ENCODE results near the gene EGFR. TPM values are rescaled to one million over a fixed set of nuclear protein-coding genes. Genes with fewer than 3 reads are reported as not detected.

The EGFR gene
- total and polyA plus RNA-seq, 9 donors, result 13.0 to 54.6 (median 41.7) TPM

DNA sequence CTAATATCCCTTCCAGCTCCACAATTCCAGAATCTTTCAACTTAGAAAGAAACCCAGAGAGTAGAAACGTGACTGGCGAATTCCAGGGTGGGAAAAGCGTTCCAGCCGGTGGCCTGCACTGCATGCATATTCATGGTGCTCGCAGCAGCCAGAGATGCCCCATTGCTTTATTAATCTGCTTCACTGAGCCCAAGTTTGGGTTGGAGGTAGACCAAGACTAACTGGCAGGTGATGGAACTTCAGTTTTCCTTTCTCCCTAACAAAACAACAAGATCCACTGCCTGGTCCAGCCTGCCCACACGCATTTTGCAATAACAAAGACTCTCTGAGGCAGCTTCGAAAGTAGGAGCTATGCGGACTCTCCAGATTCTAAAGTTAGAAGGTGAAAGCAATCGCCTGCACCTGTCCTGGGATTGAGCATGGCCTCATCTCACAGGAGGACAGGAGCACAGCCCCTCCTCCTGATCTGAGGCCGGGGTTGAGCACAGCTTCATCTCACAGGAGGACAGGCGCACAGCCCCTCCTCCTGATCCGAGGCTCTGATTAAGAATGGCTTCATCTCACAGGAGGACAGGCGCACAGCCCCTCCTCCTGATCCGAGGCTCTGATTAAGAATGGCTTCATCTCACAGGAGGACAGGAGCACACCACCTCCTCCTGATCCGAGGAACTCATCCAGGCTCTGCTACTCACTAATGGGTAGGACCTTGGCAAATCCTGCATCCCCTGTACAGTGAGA lies 218.5 kb downstream of the EGFR start:
- H3K27me3 ChIP-seq, result no peaks in the 10 kb centered on the region
- no peak for DNase-seq
- 79 to 88% (median 84%) methylated on average over 14 to 15 of the region's 15 CpGs for WGBS, 3 donors
- TF ChIP-seq, protein P1, sequence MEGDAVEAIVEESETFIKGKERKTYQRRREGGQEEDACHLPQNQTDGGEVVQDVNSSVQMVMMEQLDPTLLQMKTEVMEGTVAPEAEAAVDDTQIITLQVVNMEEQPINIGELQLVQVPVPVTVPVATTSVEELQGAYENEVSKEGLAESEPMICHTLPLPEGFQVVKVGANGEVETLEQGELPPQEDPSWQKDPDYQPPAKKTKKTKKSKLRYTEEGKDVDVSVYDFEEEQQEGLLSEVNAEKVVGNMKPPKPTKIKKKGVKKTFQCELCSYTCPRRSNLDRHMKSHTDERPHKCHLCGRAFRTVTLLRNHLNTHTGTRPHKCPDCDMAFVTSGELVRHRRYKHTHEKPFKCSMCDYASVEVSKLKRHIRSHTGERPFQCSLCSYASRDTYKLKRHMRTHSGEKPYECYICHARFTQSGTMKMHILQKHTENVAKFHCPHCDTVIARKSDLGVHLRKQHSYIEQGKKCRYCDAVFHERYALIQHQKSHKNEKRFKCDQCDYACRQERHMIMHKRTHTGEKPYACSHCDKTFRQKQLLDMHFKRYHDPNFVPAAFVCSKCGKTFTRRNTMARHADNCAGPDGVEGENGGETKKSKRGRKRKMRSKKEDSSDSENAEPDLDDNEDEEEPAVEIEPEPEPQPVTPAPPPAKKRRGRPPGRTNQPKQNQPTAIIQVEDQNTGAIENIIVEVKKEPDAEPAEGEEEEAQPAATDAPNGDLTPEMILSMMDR (IDR thresholded peaks at IDR 0.05), result no peak
- TF ChIP-seq EP300 (IDR thresholded peaks at IDR 0.05) (no peak), POLR2A (IDR thresholded peaks at IDR 0.05) (no peak)
- H3K9me3 ChIP-seq, result no peaks in the 10 kb centered on the region
- no peak overlapping the region for H3K27ac ChIP-seq
- no peak overlapping the region for H3K4me3 ChIP-seq
- H3K4me1 ChIP-seq (ENCODE audit: insufficient read depth), result peaks cover 4% of the 10 kb centered on the region
- intact Hi-C loops (cut with DNase I), result no loop called here
- no peaks in the 10 kb centered on the region for H3K36me3 ChIP-seq

DNA sequence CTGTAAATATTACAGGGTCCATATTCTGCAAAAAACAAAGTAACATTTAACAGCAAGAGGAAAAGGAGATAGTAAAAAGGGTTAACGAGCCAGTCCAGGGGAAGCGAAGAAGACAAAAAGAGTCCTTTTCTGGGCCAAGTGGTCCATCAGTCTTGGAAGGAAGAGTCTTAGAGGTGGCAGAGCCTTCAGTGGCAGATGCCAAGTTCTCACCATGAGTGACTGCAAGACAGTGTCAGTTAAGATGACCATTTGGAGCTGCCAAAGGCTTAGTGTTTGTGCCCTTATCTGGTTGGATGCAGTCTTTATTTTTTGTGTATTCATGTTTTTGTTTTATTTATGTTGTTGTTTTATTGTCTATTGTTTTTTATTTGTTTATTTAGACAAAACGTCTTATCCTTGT lies 220.6 kb downstream of the EGFR start:
- WGBS, 3 donors, result 77 to 81% (median 78%) methylated on average over 3 of the region's 3 CpGs

GRCh38 chr7:55240418-55241142 lies 221.8 kb downstream of the EGFR start:
- DNase-seq, result no peak
- 85 to 89% (median 86%) methylated on average over 16 of the region's 16 CpGs for WGBS, 3 donors
- Histone ChIP-seq H3K27ac (no peak overlapping the region), H3K4me1 (ENCODE audit: insufficient read depth) (no peaks in the 10 kb centered on the region), H3K27me3 (no peaks in the 10 kb centered on the region), H3K4me3 (no peak overlapping the region), H3K9me3 (no peaks in the 10 kb centered on the region), H3K36me3 (no peaks in the 10 kb centered on the region)
- intact Hi-C loops (cut with DNase I), result no loop called here
- TF ChIP-seq EP300 (IDR thresholded peaks at IDR 0.05) (no peak), POLR2A (IDR thresholded peaks at IDR 0.05) (no peak)
- TF ChIP-seq, protein P1 (IDR thresholded peaks at IDR 0.05), result no peak

More for the DNA sequence above, 220.6 kb downstream of the EGFR start:
- Histone ChIP-seq H3K27me3 (no peaks in the 10 kb centered on the region), H3K4me1 (ENCODE audit: insufficient read depth) (peaks cover 4% of the 10 kb centered on the region), H3K9me3 (no peaks in the 10 kb centered on the region), H3K4me3 (no peak overlapping the region), H3K27ac (no peak overlapping the region), H3K36me3 (no peaks in the 10 kb centered on the region)
- DNase-seq, result no peak
- TF ChIP-seq POLR2A (IDR thresholded peaks at IDR 0.05) (no peak), EP300 (IDR thresholded peaks at IDR 0.05) (no peak)
- TF ChIP-seq, protein P1 (IDR thresholded peaks at IDR 0.05), result no peak
- intact Hi-C loops (cut with DNase I), result no loop called here

GRCh38 chr7:55241958-55242357 lies 223.1 kb downstream of the EGFR start:
- WGBS, 3 donors, result 89 to 92% (median 91%) methylated on average over 6 of the region's 6 CpGs
- H3K4me3 ChIP-seq, result no peak overlapping the region
- no peak for DNase-seq
- intact Hi-C loops (cut with DNase I), result no loop called here
- H3K27me3 ChIP-seq, result no peaks in the 10 kb centered on the region
- no peaks in the 10 kb centered on the region for H3K9me3 ChIP-seq
- H3K36me3 ChIP-seq, result no peaks in the 10 kb centered on the region
- H3K4me1 ChIP-seq (ENCODE audit: insufficient read depth), result no peaks in the 10 kb centered on the region
- no peak for TF ChIP-seq POLR2A (IDR thresholded peaks at IDR 0.05)
- no peak for TF ChIP-seq EP300 (IDR thresholded peaks at IDR 0.05)
- TF ChIP-seq, protein P1 (IDR thresholded peaks at IDR 0.05), result no peak
- no peak overlapping the region for H3K27ac ChIP-seq
